Uterus (tissue), 4 donors: ENCODE measurements around the gene SNX14. TPM values are rescaled to one million over a fixed set of nuclear protein-coding genes. Genes with fewer than 3 reads are reported as not detected.

Source experiments
- DNase-seq, 2 donors: peaks; one replicate each; pipeline ENCODE4 v3.0.0-alpha.2; 2019 to 2020
- H3K27ac ChIP-seq, 2 donors: fragments of 200-600 bp; sonication (generic); 1 replicate in 1 of 2; 2 replicates in 1 of 2; pipeline ENCODE4 v1.5.1; 2016 to 2018
- H3K27me3 ChIP-seq, 2 donors: fragments of 200-600 bp; sonication (generic); one replicate each; pipeline ENCODE4 v1.5.1; 2018 to 2019; ENCODE audit warnings: control low read depth in 1 of 2
- H3K36me3 ChIP-seq, 2 donors: fragments of 200-600 bp; sonication (generic); one replicate each; pipeline ENCODE4 v1.5.1; 2019; ENCODE audit warnings: control low read depth in 1 of 2
- H3K4me1 ChIP-seq, 2 donors: fragments of 200-600 bp; sonication (generic); one replicate each; pipeline ENCODE4 v1.5.1; 2018 to 2019; ENCODE audit warnings: control low read depth in 1 of 2
- H3K4me3 ChIP-seq, 2 donors: fragments of 200-600 bp; sonication (generic); 1 replicate in 1 of 2; 2 replicates in 1 of 2; pipeline ENCODE4 v1.5.1; 2018 to 2019; ENCODE audit warnings: mild to moderate bottlenecking in 1 of 2
- H3K9me3 ChIP-seq, 2 donors: fragments of 200-600 bp; sonication (generic); one replicate each; pipeline ENCODE4 v1.5.1; 2019; ENCODE audit warnings: control low read depth in 1 of 2
- POLR2A ChIP-seq, 2 donors: fragments of 450-650 bp; IDR thresholded peaks; one replicate each; pipeline ENCODE4 v1.6.1; 2016; ENCODE audit warnings: antibody characterized with exemption in 2 of 2, mild to moderate bottlenecking in 1 of 2, moderate library complexity in 1 of 2
- intact Hi-C: fragments of 100-400 bp; cut with DNase I; formaldehyde crosslinking; loops from one replicate; pipeline ENCODE4 v1.15.1; 2023; ENCODE audit warnings: low total_unique reads
- total RNA-seq, 4 donors: library from RNA; depleted of rRNA in 3 of 4; stranded (reverse); fragments of >200 nt in 3 of 4; gene quantifications; one replicate each; pipeline versions ENCODE4 v1.1.0 to v1.2.4, GENCODE V29; 2014 to 2023
- TF ChIP-seq, protein P1 (sequence below), 4 experiments: fragments of 200-600 bp in 2 of 4; fragments of 450-650 bp in 2 of 4; sonication (generic) in 2 of 4; IDR thresholded peaks; one replicate each; pipeline ENCODE4 v1.5.1; 2016 to 2019; ENCODE audit warnings: antibody characterized with exemption in 4 of 4, mild to moderate bottlenecking in 2 of 4, moderate library complexity in 1 of 4
- donor health status: DM: yes; HTN: yes; CAD: no.

The SNX14 gene, protein sequence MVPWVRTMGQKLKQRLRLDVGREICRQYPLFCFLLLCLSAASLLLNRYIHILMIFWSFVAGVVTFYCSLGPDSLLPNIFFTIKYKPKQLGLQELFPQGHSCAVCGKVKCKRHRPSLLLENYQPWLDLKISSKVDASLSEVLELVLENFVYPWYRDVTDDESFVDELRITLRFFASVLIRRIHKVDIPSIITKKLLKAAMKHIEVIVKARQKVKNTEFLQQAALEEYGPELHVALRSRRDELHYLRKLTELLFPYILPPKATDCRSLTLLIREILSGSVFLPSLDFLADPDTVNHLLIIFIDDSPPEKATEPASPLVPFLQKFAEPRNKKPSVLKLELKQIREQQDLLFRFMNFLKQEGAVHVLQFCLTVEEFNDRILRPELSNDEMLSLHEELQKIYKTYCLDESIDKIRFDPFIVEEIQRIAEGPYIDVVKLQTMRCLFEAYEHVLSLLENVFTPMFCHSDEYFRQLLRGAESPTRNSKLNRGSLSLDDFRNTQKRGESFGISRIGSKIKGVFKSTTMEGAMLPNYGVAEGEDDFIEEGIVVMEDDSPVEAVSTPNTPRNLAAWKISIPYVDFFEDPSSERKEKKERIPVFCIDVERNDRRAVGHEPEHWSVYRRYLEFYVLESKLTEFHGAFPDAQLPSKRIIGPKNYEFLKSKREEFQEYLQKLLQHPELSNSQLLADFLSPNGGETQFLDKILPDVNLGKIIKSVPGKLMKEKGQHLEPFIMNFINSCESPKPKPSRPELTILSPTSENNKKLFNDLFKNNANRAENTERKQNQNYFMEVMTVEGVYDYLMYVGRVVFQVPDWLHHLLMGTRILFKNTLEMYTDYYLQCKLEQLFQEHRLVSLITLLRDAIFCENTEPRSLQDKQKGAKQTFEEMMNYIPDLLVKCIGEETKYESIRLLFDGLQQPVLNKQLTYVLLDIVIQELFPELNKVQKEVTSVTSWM
- 100 to 1,000 TPM in 2 of 4 donors, 10 to 100 TPM in 2; 41.8 to 174 (median 81.3) TPM for total RNA-seq

DNA sequence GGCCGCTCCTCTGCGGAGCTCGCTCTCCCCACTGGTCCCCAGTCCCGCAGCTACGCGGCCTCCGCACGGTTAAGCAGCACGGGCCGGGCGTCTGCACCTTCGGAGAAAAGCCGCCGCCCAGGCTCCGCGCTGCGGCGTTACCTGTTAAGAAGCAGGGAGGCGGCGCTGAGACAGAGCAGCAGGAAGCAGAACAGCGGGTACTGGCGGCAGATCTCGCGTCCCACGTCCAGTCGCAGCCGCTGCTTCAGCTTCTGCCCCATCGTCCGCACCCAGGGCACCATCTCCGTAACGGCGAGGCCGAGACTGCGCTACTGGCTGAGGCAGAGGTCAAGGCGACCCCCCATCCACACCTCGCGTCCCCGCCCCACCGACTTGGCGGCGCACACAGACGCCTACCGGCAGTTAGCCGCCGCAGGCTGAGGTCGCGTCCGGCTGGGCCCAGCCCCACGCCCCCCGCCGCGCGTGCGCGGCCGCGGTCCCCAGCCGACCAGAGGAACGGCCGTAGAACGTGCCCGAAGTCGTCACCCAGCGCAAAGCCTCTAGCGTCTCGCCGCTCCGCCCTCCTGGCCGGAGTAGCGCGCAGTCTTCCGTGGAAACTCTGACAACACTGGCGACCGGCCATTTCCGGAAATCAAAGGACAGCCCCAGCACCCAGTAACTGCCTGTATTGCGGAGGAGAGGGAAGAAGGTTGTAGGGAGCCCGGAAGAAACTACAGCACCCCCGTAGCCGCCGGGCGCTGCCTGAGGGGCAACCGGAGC lies at the start of gene SNX14:
Gene SNX14, minus strand, starts transcription at position 421 of the 759 bp plus-strand sequence. Its CDS starts 140 bp downstream, at position 281.
- Histone ChIP-seq H3K4me3 (peak within 1 kb of the TSS; percentile 49 to 65), H3K27me3 (no peaks in the 10 kb centered on the region), H3K9me3 (no peaks in the 10 kb centered on the region), H3K4me1 (peaks cover 0 to 9% of the 10 kb centered on the region in 2 donors), H3K27ac (peak within 1 kb of the TSS; percentile 87 to 92), H3K36me3 (no peaks in the 10 kb centered on the region)
- peak; percentile 95 to 96 for DNase-seq
- intact Hi-C loops = no loop called here
- TF ChIP-seq, protein P1, sequence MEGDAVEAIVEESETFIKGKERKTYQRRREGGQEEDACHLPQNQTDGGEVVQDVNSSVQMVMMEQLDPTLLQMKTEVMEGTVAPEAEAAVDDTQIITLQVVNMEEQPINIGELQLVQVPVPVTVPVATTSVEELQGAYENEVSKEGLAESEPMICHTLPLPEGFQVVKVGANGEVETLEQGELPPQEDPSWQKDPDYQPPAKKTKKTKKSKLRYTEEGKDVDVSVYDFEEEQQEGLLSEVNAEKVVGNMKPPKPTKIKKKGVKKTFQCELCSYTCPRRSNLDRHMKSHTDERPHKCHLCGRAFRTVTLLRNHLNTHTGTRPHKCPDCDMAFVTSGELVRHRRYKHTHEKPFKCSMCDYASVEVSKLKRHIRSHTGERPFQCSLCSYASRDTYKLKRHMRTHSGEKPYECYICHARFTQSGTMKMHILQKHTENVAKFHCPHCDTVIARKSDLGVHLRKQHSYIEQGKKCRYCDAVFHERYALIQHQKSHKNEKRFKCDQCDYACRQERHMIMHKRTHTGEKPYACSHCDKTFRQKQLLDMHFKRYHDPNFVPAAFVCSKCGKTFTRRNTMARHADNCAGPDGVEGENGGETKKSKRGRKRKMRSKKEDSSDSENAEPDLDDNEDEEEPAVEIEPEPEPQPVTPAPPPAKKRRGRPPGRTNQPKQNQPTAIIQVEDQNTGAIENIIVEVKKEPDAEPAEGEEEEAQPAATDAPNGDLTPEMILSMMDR (IDR thresholded peaks at IDR 0.05) = peak in 2 of 4 experiments; percentile 2 to 30
- TF ChIP-seq POLR2A (IDR thresholded peaks at IDR 0.05) = peak; percentile 57 to 89

DNA sequence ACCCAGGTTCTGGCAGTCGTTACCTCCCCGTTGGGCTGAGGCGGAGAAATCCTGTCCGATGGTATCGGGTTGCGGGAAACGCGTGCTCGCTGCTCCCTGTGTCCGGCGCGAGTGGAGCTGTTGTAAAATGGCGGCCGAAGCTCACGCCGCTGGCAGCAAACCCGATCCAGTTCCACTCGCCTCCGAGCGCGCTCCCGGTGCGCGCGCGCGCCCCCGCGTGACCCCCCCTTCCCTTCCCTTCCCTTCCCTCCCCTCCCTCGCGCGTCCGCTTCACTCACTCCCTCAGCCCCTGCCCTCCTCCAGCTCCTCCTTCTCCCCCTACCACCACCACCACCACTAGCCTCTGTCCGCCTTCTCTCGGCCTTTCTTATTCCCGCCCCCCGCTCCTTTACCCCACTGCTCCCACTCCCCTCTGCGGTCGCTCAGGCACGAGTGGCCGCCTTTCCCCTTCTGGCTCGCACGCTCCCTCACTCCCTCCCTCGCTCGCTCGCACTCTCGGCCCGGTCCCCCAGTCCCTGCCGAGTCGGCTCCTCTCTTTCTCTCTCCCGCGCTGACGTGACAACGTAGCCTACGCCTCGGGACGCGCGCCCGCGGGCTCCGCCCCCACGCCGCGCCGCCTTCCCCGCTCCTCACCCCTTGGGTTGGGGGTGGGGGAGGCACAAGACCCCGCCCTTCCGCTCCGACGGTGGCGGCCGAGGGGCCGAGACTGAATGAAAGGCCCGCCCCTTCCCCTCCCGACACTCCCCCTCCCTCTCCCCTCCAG lies 49.3 kb upstream of the SNX14 start, which contains the start of gene SYNCRIP:
Gene SYNCRIP, minus strand, starts transcription at position 113 of the 763 bp plus-strand sequence. CDS start 1,447 bp downstream, outside the sequence.
- Histone ChIP-seq H3K36me3 (no peaks in the 10 kb centered on the region), H3K27ac (peak within 1 kb of the TSS; percentile 98 to 99), H3K4me1 (peaks cover 1 to 7% of the 10 kb centered on the region in 2 donors), H3K4me3 (peak within 1 kb of the TSS; percentile 85 to 96), H3K9me3 (no peaks in the 10 kb centered on the region), H3K27me3 (no peaks in the 10 kb centered on the region)
- TF ChIP-seq, protein P1 (IDR thresholded peaks at IDR 0.05) = no peak
- peak; percentile 89 to 96 for TF ChIP-seq POLR2A (IDR thresholded peaks at IDR 0.05)
- intact Hi-C loops = loop anchor here (5.0 kb wide), 1 partner anchor 34 kb away; no protein-coding TSS in a partner anchor
- DNase-seq = peak; percentile 99

- intact Hi-C loops = loop anchor here (5.0 kb wide), 1 partner anchor 35 kb away; no protein-coding TSS in a partner anchor
- H3K36me3 ChIP-seq = no peaks in the 10 kb centered on the region
- TF ChIP-seq POLR2A (IDR thresholded peaks at IDR 0.05) = no peak
- TF ChIP-seq, protein P1 (IDR thresholded peaks at IDR 0.05) = no peak
- peak overlapping the region; percentile 98 to 99 for H3K27ac ChIP-seq
- H3K27me3 ChIP-seq = no peaks in the 10 kb centered on the region
- peak overlapping the region; percentile 85 to 96 for H3K4me3 ChIP-seq
- peaks cover 7% of the 10 kb centered on the region in 2 donors for H3K4me1 ChIP-seq
- DNase-seq = peak; percentile 47 to 56
- H3K9me3 ChIP-seq = no peaks in the 10 kb centered on the region
Observed at GRCh38 chr6:85641897-85642773, 48.5 kb upstream of the SNX14 start.
